ENCODE data around the gene RAB11FIP4.

GRCh38 chr17:31492880-31493655 lies 101.6 kb downstream of the RAB11FIP4 start:
- TF ChIP-seq CTCF (IDR thresholded peaks at IDR 0.05): no peak
- no peak for TF ChIP-seq POLR2A (IDR thresholded peaks at IDR 0.05)
- no peak for TF ChIP-seq POLR2AphosphoS5 (IDR thresholded peaks at IDR 0.05)
- TF ChIP-seq EP300 (IDR thresholded peaks at IDR 0.05; ENCODE audit: low read depth): no peak

All from transverse colon (tissue), 4 donors.